Brain microvascular endothelial cell (primary cell): Measurements from ENCODE around the gene ARHGEF19.

ENCODE experiments used
- DNase-seq: peaks from one replicate; pipeline ENCODE4 v3.0.0-alpha.2; 2020
- H3K27ac ChIP-seq: fragments of 250-450 bp; sonication (Bioruptor Pico); 2 replicates; pipeline ENCODE4 v1.5.1; 2020; ENCODE audit warnings: mild to moderate bottlenecking, moderate library complexity
- H3K27me3 ChIP-seq: fragments of 250-450 bp; sonication (Bioruptor Pico); replicated peaks from 2 replicates; pipeline ENCODE4 v1.5.1; 2020; ENCODE audit warnings: mild to moderate bottlenecking
- H3K36me3 ChIP-seq: fragments of 250-450 bp; sonication (Bioruptor Pico); replicated peaks from 2 replicates; pipeline ENCODE4 v1.5.1; 2020; ENCODE audit warnings: mild to moderate bottlenecking
- H3K4me3 ChIP-seq: 2 replicates; pipeline ENCODE4 v1.5.1; 2011; ENCODE audit warnings: low read depth, mild to moderate bottlenecking, control low read depth, low read length, moderate library complexity
- CTCF ChIP-seq: IDR thresholded peaks from 2 replicates; pipeline ENCODE4 v1.5.1; 2011; ENCODE audit warnings: low read depth, mild to moderate bottlenecking, moderate library complexity, low read length, control low read depth, inconsistent platforms; ENCODE audit errors: missing control alignments
- in situ Hi-C: cut with HindIII; loops from 2 replicates; pipeline ENCODE4 v1.10.0; 2017; ENCODE audit warnings: low sequenced_read_pairs, low pct_ligation_motif_present

ARHGEF19 gene

GRCh38 chr1:16153999-16154673 is 58.3 kb downstream of the ARHGEF19 start:
- no peaks in the 10 kb centered on the region for H3K27me3 ChIP-seq
- in situ Hi-C loops = no loop called here
- DNase-seq = no peak
- peaks cover 28% of the 10 kb centered on the region for H3K36me3 ChIP-seq
- no peak for TF ChIP-seq CTCF
- no peak overlapping the region for H3K27ac ChIP-seq
- peak overlapping the region; percentile 91 for H3K4me3 ChIP-seq

GRCh38 chr1:16153096-16153998 is 59.1 kb downstream of the ARHGEF19 start:
- no peak for DNase-seq
- H3K4me3 ChIP-seq = peak overlapping the region; percentile 91

GRCh38 chr1:16152481-16153087 is 59.9 kb downstream of the ARHGEF19 start:
- H3K27ac ChIP-seq = peak overlapping the region; percentile 53
- in situ Hi-C loops = no loop called here
- no peaks in the 10 kb centered on the region for H3K27me3 ChIP-seq
- H3K4me3 ChIP-seq = peak overlapping the region; percentile 91
- no peak for TF ChIP-seq CTCF
- H3K36me3 ChIP-seq = peaks cover 44% of the 10 kb centered on the region
- DNase-seq = no peak

More at GRCh38 chr1:16153096-16153998, 59.1 kb downstream of the ARHGEF19 start:
- Histone ChIP-seq H3K27ac (peak overlapping the region; percentile 53), H3K27me3 (no peaks in the 10 kb centered on the region), H3K36me3 (peaks cover 36% of the 10 kb centered on the region)
- TF ChIP-seq CTCF = no peak
- in situ Hi-C loops = no loop called here

GRCh38 chr1:16151995-16152384 is 60.5 kb downstream of the ARHGEF19 start:
- Histone ChIP-seq H3K27ac (peak overlapping the region; percentile 53), H3K36me3 (peaks cover 50% of the 10 kb centered on the region), H3K27me3 (no peaks in the 10 kb centered on the region), H3K4me3 (peak overlapping the region; percentile 91)
- no peak for DNase-seq
- TF ChIP-seq CTCF = no peak
- in situ Hi-C loops = no loop called here

- H3K27ac ChIP-seq = peak overlapping the region; percentile 53
- H3K4me3 ChIP-seq = peak overlapping the region; percentile 15
- H3K27me3 ChIP-seq = no peaks in the 10 kb centered on the region
- H3K36me3 ChIP-seq = peaks cover 52% of the 10 kb centered on the region
- DNase-seq = no peak
- peak; percentile 18 for TF ChIP-seq CTCF
- in situ Hi-C loops = no loop called here
Observed at GRCh38 chr1:16151196-16151994, 61.1 kb downstream of the ARHGEF19 start.
